Loucy (cell line): ENCODE results near the gene FADD.

Experiments
- EZH2phosphoT487 ChIP-seq: fragments of 200-600 bp; IDR thresholded peaks from 2 replicates; pipeline ENCODE4 v1.6.1; 2018; ENCODE audit warnings: antibody characterized with exemption, mild to moderate bottlenecking, moderate library complexity, borderline replicate concordance
- TF ChIP-seq, protein P1 (sequence below): fragments of 200-600 bp; sonication (generic); conservative IDR thresholded peaks from 2 replicates; pipeline ENCODE4 v1.5.1; 2014; ENCODE audit warnings: mild to moderate bottlenecking, antibody characterized with exemption, low read length

DNA sequence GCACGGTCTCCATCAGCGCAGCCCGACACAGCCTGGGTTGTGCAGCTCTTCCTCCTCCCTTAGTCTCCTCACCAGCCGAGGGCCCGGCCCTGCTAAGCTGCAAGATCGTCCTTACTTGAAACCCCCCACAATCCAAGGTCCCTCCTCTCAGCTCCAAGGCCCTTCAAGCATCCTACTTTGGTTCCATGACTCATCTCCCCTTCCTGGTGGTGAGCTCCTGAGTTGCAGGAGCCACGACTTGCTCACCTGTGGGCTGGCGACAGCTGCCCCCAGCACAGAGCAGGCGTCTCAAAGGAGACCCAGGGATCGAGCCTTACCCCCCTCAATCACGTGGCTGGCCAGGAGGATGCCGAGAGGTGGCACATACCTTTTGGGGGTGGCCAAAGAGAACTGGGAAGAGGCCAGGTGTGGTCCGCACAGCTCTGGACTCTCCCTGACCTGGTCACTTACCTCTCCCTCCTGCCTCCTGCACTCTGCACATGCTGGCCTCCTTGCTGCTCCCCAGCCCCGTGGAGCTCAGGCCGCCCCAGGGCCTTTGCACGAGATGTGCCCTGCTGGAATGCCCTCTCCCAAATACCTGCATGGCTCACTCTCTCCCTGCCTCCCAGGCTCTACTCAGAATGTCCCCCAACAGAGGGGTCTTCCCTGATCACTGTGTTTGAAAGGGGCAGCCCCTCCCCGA is 35.2 kb upstream of the FADD start:
- no peak for TF ChIP-seq EZH2phosphoT487
- TF ChIP-seq, protein P1, sequence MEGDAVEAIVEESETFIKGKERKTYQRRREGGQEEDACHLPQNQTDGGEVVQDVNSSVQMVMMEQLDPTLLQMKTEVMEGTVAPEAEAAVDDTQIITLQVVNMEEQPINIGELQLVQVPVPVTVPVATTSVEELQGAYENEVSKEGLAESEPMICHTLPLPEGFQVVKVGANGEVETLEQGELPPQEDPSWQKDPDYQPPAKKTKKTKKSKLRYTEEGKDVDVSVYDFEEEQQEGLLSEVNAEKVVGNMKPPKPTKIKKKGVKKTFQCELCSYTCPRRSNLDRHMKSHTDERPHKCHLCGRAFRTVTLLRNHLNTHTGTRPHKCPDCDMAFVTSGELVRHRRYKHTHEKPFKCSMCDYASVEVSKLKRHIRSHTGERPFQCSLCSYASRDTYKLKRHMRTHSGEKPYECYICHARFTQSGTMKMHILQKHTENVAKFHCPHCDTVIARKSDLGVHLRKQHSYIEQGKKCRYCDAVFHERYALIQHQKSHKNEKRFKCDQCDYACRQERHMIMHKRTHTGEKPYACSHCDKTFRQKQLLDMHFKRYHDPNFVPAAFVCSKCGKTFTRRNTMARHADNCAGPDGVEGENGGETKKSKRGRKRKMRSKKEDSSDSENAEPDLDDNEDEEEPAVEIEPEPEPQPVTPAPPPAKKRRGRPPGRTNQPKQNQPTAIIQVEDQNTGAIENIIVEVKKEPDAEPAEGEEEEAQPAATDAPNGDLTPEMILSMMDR, result no peak
